GM19043 (cell line): ENCODE data around the gene RNU6-8.

ENCODE experiments used
- ATAC-seq: cut with Tn5 transposase; IDR thresholded peaks from one replicate; pipeline ENCODE4 v1.9.1; 2021; ENCODE audit warnings: low read depth; ENCODE audit not compliant: unreplicated experiment

Gene RNU6-8

DNA sequence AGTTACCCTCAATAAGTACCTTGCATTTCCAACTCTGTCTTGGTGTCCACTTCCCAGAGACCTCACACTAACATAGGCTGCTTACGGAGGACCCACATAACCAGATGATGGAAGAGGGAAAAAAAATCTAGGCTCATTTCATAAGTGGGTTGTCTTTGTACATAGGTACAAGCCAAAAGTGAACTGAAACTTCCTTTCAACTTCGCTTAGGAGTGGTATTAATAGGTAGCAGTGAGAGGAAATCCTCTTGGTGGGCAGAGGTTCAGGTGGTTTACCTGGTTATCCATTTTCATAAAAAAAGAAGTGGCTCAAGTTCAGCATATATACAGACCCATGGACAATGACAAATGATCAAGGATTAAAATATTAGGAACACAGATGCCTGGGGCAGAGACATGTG is 37.0 kb downstream of the RNU6-8 start:
- ATAC-seq = no peak
